SK-N-SH (cell line): Measurements from ENCODE around the gene AHCTF1. TPM values are rescaled to one million over a fixed set of nuclear protein-coding genes. Genes with fewer than 3 reads are reported as not detected.

Source experiments
- CTCF ChIA-PET: fragments of 300-600, 350-600 bp; formaldehyde crosslinking; extraction: SDS; loops from one replicate; lab custom pipeline; 2021; lab: Yijun Ruan, JAX
- POLR2A ChIA-PET: fragments of 350-600 bp; sonication (Branson Sonifier 250); formaldehyde crosslinking; extraction: SDS; loops from one replicate; lab custom pipeline; 2020; ENCODE audit warnings: antibody characterized with exemption, inconsistent platforms; lab: Yijun Ruan, JAX
- DNase-seq: peaks from one replicate; pipeline ENCODE4 v3.0.0; 2012
- H2AFZ ChIP-seq: fragments of 200-600 bp; sonication (generic); 2 replicates; pipeline ENCODE4 v1.8.1; 2016; ENCODE audit warnings: antibody characterized with exemption, mild to moderate bottlenecking, low read depth
- H3F3A ChIP-seq: fragments of 200-600 bp; sonication (generic); replicated peaks from 2 replicates; pipeline ENCODE3; 2016; ENCODE audit warnings: antibody characterized with exemption, mild to moderate bottlenecking; ENCODE audit not compliant: insufficient read depth
- H3K27ac ChIP-seq, 2 experiments: fragments of 200-500 bp in 1 of 2; fragments of 200-600 bp in 1 of 2; sonication (Bioruptor generic) in 1 of 2; sonication (generic), shearing (Covaris generic) in 1 of 2; 2 replicates each; pipeline versions ENCODE4 v1.5.1 to v1.6.1; 2014 to 2016; ENCODE audit warnings: low read depth in 2 of 2, inconsistent platforms in 1 of 2, low read length in 1 of 2, mild to moderate bottlenecking in 1 of 2, mixed read lengths in 1 of 2
- H3K27me3 ChIP-seq: fragments of 200-600 bp; sonication (generic), shearing (Covaris generic); 2 replicates; pipeline ENCODE4 v1.6.1; 2016; ENCODE audit warnings: mixed run types; ENCODE audit not compliant: insufficient read depth
- H3K36me3 ChIP-seq, 2 experiments: fragments of 200-500 bp in 1 of 2; fragments of 200-600 bp in 1 of 2; sonication (Bioruptor generic) in 1 of 2; sonication (generic) in 1 of 2; replicated peaks in 1 of 2; 2 replicates each; pipeline versions ENCODE3 to v1.5.1; 2014 to 2016; ENCODE audit warnings: low read length in 1 of 2, mild to moderate bottlenecking in 1 of 2; ENCODE audit not compliant: insufficient read depth in 2 of 2, control insufficient read depth in 1 of 2
- H3K4me1 ChIP-seq, 2 experiments: fragments of 200-500 bp in 1 of 2; fragments of 200-600 bp in 1 of 2; sonication (Bioruptor generic) in 1 of 2; sonication (generic), shearing (Covaris generic) in 1 of 2; 2 replicates each; pipeline versions ENCODE4 v1.5.1 to v1.6.1; 2014 to 2016; ENCODE audit warnings: low read depth in 1 of 2, low read length in 1 of 2, mixed run types in 1 of 2; ENCODE audit not compliant: insufficient read depth in 2 of 2, control insufficient read depth in 1 of 2
- H3K4me2 ChIP-seq: fragments of 200-600 bp; sonication (generic), shearing (Covaris generic); 2 replicates; pipeline ENCODE4 v1.6.1; 2017; ENCODE audit warnings: mixed run types
- H3K4me3 ChIP-seq, 2 experiments: fragments of 200-500 bp in 1 of 2; fragments of 200-600 bp in 1 of 2; sonication (Bioruptor generic) in 1 of 2; sonication (generic), shearing (Covaris generic) in 1 of 2; 2 replicates each; pipeline versions ENCODE4 v1.5.1 to v1.8.1; 2014 to 2016; ENCODE audit warnings: low read depth in 2 of 2, inconsistent platforms in 1 of 2, low read length in 1 of 2, mild to moderate bottlenecking in 1 of 2, mixed read lengths in 1 of 2, moderate library complexity in 1 of 2
- H3K79me2 ChIP-seq: fragments of 200-600 bp; sonication (generic); 2 replicates; pipeline ENCODE4 v1.8.1; 2017; ENCODE audit warnings: mild to moderate bottlenecking; ENCODE audit not compliant: insufficient read depth
- H3K9ac ChIP-seq: fragments of 200-600 bp; sonication (generic); 2 replicates; pipeline ENCODE4 v1.6.1; 2017; ENCODE audit warnings: mixed run types
- H3K9me2 ChIP-seq: fragments of 200-600 bp; sonication (generic); 2 replicates; pipeline ENCODE4 v1.6.1; 2017; ENCODE audit warnings: mixed run types
- H3K9me3 ChIP-seq: fragments of 200-600 bp; sonication (generic); 2 replicates; pipeline ENCODE4 v1.6.1; 2017; ENCODE audit warnings: mixed run types, mild to moderate bottlenecking, moderate library complexity
- H4K20me1 ChIP-seq: fragments of 200-600 bp; sonication (generic); 2 replicates; pipeline ENCODE4 v1.6.1; 2017; ENCODE audit warnings: mild to moderate bottlenecking, mixed run types; ENCODE audit not compliant: insufficient read depth
- CHD2 ChIP-seq: fragments of 150-350 bp; IDR thresholded peaks from 2 replicates; pipeline ENCODE4 v1.6.1; 2018; ENCODE audit warnings: low read length; ENCODE audit not compliant: partially characterized antibody
- ELF1 ChIP-seq: IDR thresholded peaks from 2 replicates; pipeline ENCODE4 v1.4.0; 2012
- EP300 ChIP-seq, 2 experiments: IDR thresholded peaks; 2 replicates each; pipeline versions ENCODE4 v1.4.0 to v1.6.1; 2012; ENCODE audit warnings: borderline replicate concordance in 1 of 2, low read depth in 1 of 2, low read length in 1 of 2
- EZH2phosphoT487 ChIP-seq: fragments of 200-600 bp; sonication (generic); IDR thresholded peaks from 2 replicates; pipeline ENCODE4 v1.6.1; 2017; ENCODE audit warnings: low read depth, mixed run types, mild to moderate bottlenecking, antibody characterized with exemption, moderate library complexity, borderline replicate concordance
- FOSL2 ChIP-seq: IDR thresholded peaks from 2 replicates; pipeline ENCODE4 v1.4.0; 2012; ENCODE audit warnings: low read depth, mild to moderate bottlenecking, moderate library complexity, borderline replicate concordance
- FOXM1 ChIP-seq: IDR thresholded peaks from 2 replicates; pipeline ENCODE4 v1.4.0; 2012; ENCODE audit warnings: low read depth, mild to moderate bottlenecking
- GATA2 ChIP-seq: sonication (generic); formaldehyde crosslinking; IDR thresholded peaks from 2 replicates; pipeline ENCODE4 v1.5.0; 2020; ENCODE audit warnings: mild to moderate bottlenecking, missing genetic modification reagents
- JUND ChIP-seq: IDR thresholded peaks from 2 replicates; pipeline ENCODE4 v1.4.0; 2012
- MEF2A ChIP-seq: IDR thresholded peaks from 2 replicates; pipeline ENCODE4 v1.4.0; 2012; ENCODE audit warnings: low read depth, borderline replicate concordance
- NFIC ChIP-seq: IDR thresholded peaks from 2 replicates; pipeline ENCODE4 v1.4.0; 2012; ENCODE audit warnings: borderline replicate concordance
- NRF1 ChIP-seq: IDR thresholded peaks from 2 replicates; pipeline ENCODE4 v1.6.1; 2012; ENCODE audit warnings: low read depth, mild to moderate bottlenecking, low read length
- POLR2AphosphoS5 ChIP-seq: IDR thresholded peaks from 2 replicates; pipeline ENCODE4 v1.6.1; 2012; ENCODE audit warnings: low read depth, low read length
- RCOR1 ChIP-seq: fragments of 150-350 bp; IDR thresholded peaks from 2 replicates; pipeline ENCODE4 v1.6.1; 2017; ENCODE audit warnings: antibody characterized with exemption, low read length
- RFX5 ChIP-seq: IDR thresholded peaks from 2 replicates; pipeline ENCODE4 v1.6.1; 2012; ENCODE audit warnings: mild to moderate bottlenecking, improper control_type of control experiment, low read length
- SIN3A ChIP-seq: IDR thresholded peaks from 2 replicates; pipeline ENCODE4 v1.6.1; 2012; ENCODE audit warnings: low read depth, mild to moderate bottlenecking, low read length, moderate library complexity, borderline replicate concordance
- SMC3 ChIP-seq: IDR thresholded peaks from 2 replicates; pipeline ENCODE4 v1.6.1; 2012; ENCODE audit warnings: low read depth, low read length, improper control_type of control experiment
- TAF1 ChIP-seq: IDR thresholded peaks from 2 replicates; pipeline ENCODE4 v1.6.1; 2012; ENCODE audit warnings: low read depth, mild to moderate bottlenecking, low read length, moderate library complexity, borderline replicate concordance
- YY1 ChIP-seq: IDR thresholded peaks from 2 replicates; pipeline ENCODE4 v1.4.0; 2012; ENCODE audit warnings: low read depth, mild to moderate bottlenecking
- WGBS: methylation state at CpG from one replicate; pipeline ENCODE4 v1.1.6; 2017; ENCODE audit warnings: low lambda C conversion rate; 5-methylcytosine and 5-hydroxymethylcytosine counted together
- polyA plus RNA-seq, 3 experiments: library from polyadenylated mRNA; depleted of rRNA; stranded (reverse); fragments of >200 nt; gene quantifications; 2 replicates each; pipeline ENCODE4 v1.2.3, GENCODE V29; 2012
- TF ChIP-seq, protein P1 (sequence below): fragments of 150-350 bp; IDR thresholded peaks from 2 replicates; pipeline ENCODE4 v1.6.1; 2017; ENCODE audit warnings: antibody characterized with exemption, low read length, low read depth, borderline replicate concordance
- TF ChIP-seq, protein P2 (sequence below): fragments of 200-600 bp; sonication (generic); IDR thresholded peaks from 2 replicates; pipeline ENCODE4 v1.6.1; 2017; ENCODE audit warnings: antibody characterized with exemption, mild to moderate bottlenecking, moderate library complexity
- TF ChIP-seq, protein P3 (sequence below): IDR thresholded peaks from 2 replicates; pipeline ENCODE4 v1.4.0; 2012; ENCODE audit warnings: low read depth, borderline replicate concordance
- TF ChIP-seq, protein P4 (sequence below): IDR thresholded peaks from 2 replicates; pipeline ENCODE4; 2012

AHCTF1 gene
- polyA plus RNA-seq, 1 of the 3 experiments (the other 2 are of a cell fraction): 8.5 TPM

DNA sequence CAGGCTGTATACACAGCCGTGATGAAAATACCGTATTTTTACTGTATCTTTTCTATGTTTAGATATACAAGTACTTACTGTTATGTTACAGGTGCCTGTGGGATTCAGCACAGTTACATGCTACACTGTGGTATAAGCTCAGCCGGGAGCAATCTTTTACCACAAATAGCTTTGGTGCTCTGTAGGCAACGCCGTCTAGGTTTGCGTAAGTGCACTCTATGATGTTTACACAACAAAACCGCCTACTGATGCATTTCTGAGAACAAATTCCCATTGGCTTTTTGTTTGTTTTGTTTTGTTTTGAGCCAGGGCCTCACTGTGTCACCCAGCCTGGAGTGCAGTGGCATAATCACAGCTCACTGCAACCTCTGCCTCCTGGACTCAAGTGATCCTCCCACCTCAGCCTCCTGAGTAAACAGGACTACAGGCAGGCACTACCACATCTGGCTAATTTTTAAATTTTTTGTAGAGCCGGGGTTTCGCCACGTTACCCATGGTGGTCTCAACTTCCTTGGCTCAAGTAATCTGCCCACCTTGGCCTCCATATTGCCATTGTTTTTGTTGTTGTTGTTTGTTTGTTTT, 126.5 kb downstream of the AHCTF1 start:
- Histone ChIP-seq H3K27me3 (no peaks in the 10 kb centered on the region), H3K79me2 (no peaks in the 10 kb centered on the region), H3K9ac (no peak overlapping the region), H3F3A (no peaks in the 10 kb centered on the region), H3K27ac (no peak overlapping the region), H2AFZ (no peak overlapping the region), H3K4me1 (peaks cover 0 to 6% of the 10 kb centered on the region in 2 experiments; a peak in 1 of 4 replicates), H3K36me3 (no peaks in the 10 kb centered on the region), H3K4me2 (no peak overlapping the region), H3K9me3 (no peaks in the 10 kb centered on the region), H4K20me1 (no peaks in the 10 kb centered on the region), H3K4me3 (no peak overlapping the region), H3K9me2 (no peaks in the 10 kb centered on the region)
- no peak for DNase-seq
- CTCF ChIA-PET: no interaction called here
- TF ChIP-seq, protein P1, sequence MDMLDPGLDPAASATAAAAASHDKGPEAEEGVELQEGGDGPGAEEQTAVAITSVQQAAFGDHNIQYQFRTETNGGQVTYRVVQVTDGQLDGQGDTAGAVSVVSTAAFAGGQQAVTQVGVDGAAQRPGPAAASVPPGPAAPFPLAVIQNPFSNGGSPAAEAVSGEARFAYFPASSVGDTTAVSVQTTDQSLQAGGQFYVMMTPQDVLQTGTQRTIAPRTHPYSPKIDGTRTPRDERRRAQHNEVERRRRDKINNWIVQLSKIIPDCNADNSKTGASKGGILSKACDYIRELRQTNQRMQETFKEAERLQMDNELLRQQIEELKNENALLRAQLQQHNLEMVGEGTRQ: no peak
- TF ChIP-seq RCOR1 (no peak), JUND (no peak), TAF1 (no peak), NFIC (no peak), NRF1 (no peak), EZH2phosphoT487 (no peak), YY1 (no peak), MEF2A (no peak), ELF1 (no peak)
- TF ChIP-seq, protein P2, sequence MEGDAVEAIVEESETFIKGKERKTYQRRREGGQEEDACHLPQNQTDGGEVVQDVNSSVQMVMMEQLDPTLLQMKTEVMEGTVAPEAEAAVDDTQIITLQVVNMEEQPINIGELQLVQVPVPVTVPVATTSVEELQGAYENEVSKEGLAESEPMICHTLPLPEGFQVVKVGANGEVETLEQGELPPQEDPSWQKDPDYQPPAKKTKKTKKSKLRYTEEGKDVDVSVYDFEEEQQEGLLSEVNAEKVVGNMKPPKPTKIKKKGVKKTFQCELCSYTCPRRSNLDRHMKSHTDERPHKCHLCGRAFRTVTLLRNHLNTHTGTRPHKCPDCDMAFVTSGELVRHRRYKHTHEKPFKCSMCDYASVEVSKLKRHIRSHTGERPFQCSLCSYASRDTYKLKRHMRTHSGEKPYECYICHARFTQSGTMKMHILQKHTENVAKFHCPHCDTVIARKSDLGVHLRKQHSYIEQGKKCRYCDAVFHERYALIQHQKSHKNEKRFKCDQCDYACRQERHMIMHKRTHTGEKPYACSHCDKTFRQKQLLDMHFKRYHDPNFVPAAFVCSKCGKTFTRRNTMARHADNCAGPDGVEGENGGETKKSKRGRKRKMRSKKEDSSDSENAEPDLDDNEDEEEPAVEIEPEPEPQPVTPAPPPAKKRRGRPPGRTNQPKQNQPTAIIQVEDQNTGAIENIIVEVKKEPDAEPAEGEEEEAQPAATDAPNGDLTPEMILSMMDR: no peak
- POLR2A ChIA-PET: no interaction called here
- WGBS: 69% methylated on average over 10 of the region's 10 CpGs

DNA sequence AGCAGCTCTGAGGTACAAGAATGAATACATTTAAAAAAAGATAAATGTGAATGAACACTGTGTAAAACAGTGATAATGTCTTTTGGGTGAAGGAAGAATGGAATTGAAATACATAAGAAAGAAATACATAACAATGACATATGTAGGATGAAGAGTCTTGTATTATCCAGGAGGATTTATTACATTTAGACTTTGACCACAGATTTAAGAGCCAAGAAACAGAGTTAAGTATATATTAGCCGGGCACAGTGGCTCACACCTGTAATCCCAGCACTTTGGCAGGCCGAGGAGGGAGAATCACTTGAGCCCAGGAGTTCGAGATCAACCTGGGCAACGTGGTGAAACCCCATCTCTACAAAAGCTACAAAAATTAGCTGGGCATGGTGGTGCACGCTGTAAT, 127.9 kb downstream of the AHCTF1 start:
- POLR2A ChIA-PET: interaction anchor here (0.9 kb wide), 1 partner anchor 12 kb away, joined by 3 read pairs; no protein-coding TSS in a partner anchor
- Histone ChIP-seq H3K4me2 (no peak overlapping the region), H3F3A (no peaks in the 10 kb centered on the region), H3K27me3 (no peaks in the 10 kb centered on the region), H3K9ac (no peak overlapping the region), H3K4me3 (no peak overlapping the region), H3K4me1 (peaks cover 0 to 6% of the 10 kb centered on the region in 2 experiments; a peak in 1 of 4 replicates), H4K20me1 (no peaks in the 10 kb centered on the region), H3K36me3 (no peaks in the 10 kb centered on the region), H3K27ac (no peak overlapping the region), H3K79me2 (no peaks in the 10 kb centered on the region), H3K9me3 (no peaks in the 10 kb centered on the region), H2AFZ (no peak overlapping the region), H3K9me2 (no peaks in the 10 kb centered on the region)
- no peak for DNase-seq
- 31% methylated on average over 5 of the region's 5 CpGs for WGBS
- no peak for TF ChIP-seq FOXM1
- no peak for TF ChIP-seq NFIC
- no peak for TF ChIP-seq RFX5
- TF ChIP-seq POLR2AphosphoS5: no peak
- TF ChIP-seq, protein P3, sequence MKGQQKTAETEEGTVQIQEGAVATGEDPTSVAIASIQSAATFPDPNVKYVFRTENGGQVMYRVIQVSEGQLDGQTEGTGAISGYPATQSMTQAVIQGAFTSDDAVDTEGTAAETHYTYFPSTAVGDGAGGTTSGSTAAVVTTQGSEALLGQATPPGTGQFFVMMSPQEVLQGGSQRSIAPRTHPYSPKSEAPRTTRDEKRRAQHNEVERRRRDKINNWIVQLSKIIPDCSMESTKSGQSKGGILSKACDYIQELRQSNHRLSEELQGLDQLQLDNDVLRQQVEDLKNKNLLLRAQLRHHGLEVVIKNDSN: no peak
- TF ChIP-seq GATA2: no peak
- no peak for TF ChIP-seq FOSL2
- no peak for TF ChIP-seq MEF2A
- no peak for TF ChIP-seq JUND
- TF ChIP-seq, protein P4, sequence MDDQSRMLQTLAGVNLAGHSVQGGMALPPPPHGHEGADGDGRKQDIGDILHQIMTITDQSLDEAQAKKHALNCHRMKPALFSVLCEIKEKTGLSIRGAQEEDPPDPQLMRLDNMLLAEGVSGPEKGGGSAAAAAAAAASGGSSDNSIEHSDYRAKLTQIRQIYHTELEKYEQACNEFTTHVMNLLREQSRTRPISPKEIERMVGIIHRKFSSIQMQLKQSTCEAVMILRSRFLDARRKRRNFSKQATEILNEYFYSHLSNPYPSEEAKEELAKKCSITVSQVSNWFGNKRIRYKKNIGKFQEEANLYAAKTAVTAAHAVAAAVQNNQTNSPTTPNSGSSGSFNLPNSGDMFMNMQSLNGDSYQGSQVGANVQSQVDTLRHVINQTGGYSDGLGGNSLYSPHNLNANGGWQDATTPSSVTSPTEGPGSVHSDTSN: no peak
- no peak for TF ChIP-seq EP300 (IDR thresholded peaks at IDR 0.05; ENCODE audit: borderline replicate concordance in 1 of 2, low read depth in 1 of 2, low read length in 1 of 2)
- no peak for TF ChIP-seq SIN3A
- TF ChIP-seq CHD2: no peak
- TF ChIP-seq EZH2phosphoT487: no peak
- no peak for TF ChIP-seq NRF1
- TF ChIP-seq SMC3: no peak
- CTCF ChIA-PET: no interaction called here
